HG03103 (cell line): Measurements from ENCODE around the gene C13orf46.

Experiments
- ATAC-seq: cut with Tn5 transposase; IDR thresholded peaks from one replicate; pipeline ENCODE4 v1.9.1; 2021; ENCODE audit warnings: low read depth; ENCODE audit not compliant: unreplicated experiment

C13orf46 gene

GRCh38 chr13:113972451-113973217, 1.2 kb downstream of the C13orf46 start:
- ATAC-seq, result no peak

- no peak for ATAC-seq
Observed at GRCh38 chr13:113971471-113972231, 2.2 kb downstream of the C13orf46 start.

DNA sequence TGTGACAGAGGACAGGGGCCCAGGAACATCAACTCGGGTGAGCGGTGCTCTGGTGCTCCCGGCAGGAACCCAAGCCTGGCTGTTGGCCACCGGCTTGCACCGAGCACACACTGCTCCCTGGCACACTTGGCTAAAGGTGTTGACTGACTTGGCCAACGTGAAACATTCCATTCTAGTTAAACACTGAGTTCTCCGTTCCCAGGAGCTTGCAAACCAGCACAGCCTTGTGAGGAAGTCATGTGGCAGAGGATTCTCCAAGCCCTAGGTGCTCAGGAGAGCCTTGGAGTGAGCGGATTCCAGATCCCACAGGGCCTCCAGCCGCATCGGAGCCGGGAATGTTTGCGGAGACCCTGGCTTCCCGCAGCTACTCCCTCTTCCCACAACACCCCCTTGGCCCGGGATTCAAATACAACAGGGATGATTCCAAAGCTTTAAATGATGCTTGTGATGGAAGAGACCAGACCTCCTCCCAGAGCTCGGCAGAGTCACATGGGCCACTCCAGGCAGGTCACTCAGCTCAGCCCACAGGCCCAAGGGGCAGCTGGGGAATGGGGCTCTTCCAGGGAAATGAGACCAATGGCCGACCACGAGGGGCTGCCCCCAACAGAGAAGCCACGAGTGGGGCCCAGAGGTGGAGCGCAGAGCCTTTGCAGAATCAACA, 2.9 kb downstream of the C13orf46 start:
- ATAC-seq, result no peak

DNA sequence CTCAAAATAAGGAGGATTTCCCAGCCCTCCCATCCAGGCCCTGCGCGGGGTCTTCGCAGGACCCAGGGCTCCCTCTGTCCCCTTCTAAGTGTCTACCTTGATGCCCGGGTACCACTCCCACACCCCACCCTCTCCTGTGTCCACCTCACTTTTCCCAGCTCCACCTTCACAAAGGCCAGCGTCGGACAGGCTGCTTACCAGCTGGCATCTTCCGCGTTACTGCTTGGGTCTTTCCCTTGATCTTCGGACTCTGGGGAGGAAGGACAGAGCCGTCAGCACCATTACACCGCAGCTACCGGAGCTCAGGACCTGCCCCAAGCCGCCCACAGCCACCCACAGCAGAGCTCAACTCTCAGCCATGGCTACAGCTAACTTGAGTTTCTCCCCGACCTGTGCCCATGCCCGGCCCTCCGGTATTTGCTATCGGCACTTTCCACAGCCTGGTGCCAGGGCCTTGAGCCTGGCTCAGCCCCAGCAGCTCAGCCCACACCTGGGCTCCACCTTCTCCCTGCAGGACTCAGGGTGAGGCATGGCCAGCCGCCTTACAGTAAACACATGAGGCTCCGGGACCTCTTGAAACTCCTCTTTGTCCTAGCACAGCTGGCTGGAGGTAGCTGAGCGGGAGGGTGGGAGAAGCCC, 3.8 kb downstream of the C13orf46 start:
- ATAC-seq, result no peak

DNA sequence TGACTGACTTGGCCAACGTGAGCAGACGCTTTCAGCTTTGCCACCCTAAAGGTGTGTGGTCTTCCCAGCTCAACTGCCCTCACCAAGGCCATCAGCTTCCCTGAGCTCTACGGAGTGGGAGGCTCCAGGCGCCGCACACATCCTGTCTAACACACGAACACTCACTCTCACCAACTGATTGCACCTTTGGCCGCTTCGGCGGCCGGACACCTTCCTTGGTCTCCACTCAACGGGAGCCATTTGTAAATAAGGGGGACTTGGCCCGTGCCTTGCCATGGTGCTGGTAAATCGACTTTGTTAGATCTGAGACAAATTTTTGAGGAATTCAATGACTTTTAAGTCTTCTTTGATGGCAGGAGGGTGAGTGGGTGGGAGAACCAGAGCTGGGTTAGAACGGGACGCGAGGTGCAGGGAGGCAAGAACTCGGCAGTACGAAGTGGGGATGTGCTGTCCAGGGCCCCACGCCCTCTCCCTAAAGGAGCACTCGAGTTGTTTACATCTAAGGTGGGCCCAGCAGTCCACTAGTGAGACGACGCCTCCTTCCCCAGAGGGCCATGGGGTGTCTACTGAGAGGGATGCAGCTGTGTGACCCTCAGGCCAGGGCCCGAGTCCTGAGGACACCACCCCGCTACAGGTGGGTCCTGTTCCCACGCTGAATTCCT, 4.4 kb downstream of the C13orf46 start:
- ATAC-seq, result no peak

GRCh38 chr13:113968463-113969310, 5.2 kb downstream of the C13orf46 start:
- no peak for ATAC-seq

DNA sequence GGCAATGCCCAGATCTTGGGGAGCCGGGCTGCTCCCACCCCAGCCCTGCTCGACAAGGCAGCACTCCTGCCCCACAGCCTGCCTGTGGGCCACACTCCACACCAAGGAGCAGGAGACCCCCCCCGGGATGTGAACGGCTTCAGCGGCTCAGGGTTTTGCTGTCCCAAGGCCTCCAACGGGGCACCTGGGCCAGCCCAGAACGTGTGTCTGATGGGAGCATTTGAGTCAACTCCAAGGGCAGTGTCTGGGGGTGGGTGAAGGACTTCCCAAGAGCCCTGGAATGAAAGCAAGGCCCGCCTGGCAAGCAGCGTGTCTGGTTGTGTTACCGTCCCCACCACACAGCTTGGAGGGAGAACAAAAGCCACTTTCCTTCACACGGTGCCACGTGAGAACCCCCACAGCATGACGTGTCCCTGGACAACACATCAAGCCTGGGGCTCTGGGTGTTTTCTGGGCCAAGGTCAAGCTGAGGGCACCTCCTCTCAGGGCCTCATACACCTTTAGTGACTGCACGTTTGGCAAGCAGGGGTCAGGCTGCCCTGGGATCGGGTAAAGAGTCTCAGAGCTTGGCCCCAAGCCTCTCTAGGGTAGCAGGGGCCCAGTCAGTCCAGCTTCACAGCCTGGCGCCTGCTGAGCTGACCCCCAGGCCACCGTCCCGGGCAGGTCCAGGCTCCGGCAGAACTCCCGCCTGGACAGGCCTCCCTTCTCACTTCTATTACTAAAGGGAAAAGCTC, 6.0 kb downstream of the C13orf46 start:
- no peak for ATAC-seq

DNA sequence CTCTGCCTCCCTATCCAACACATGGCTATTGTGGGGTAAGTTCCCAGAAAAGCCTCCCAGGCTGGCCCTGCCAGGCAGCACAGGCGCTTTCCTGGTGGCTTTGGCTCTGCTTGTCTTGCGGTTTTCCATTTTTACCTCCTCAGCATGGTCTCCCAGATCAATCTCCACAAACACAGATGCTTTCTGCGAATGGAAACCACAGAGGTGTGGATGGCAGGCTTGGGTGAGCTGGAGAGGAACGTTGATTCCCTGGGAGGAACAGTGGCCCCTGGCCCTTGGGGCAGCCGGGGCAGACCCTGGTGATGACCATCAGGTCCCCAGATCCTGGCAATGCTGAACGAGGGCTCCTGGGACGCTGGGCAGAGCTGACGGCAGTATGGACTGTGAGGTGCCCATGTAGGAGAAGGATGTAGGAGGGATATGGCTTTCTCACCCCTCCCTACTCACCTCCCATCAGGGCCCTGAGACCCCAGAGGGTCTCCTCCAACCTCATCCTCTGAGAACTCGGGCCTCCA, 6.6 kb downstream of the C13orf46 start:
- no peak for ATAC-seq

DNA sequence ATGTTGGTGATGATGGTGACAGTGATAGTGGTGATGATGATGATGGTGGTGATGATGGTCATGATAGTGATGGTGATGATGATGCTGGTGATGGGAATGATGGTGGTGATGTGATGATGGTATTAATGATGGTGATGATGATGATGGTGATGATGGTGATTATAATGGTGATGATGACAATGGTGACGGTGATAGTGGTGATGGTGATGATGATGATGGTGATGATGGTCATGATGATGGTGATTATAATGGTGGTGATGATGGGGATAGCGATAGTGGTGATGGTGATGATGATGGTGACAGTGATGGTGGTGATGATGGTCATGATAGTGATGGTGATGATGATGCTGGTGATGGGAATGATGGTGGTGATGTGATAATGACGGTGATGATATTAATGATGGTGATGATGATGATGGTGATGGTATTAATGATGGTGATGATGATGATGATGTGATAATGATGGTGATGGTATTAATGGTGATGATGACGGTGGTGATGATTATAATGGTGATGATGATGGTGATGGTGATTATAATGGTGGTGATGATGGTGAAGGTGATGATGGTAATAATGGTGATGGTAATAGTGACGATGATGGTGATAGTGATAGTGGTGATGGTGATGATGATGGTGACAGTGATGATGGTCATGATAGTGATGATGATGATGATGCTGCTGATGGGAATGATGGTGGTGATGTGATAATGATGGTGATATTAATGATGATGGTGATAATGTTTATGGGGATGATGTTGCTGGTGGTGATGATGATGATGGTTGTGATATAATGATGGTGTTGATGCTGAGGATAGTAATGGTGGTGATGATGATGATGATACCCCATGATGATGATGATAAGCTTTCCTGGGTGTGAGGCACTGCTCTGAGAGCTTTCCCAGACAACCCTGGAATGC, 7.7 kb downstream of the C13orf46 start:
- no peak for ATAC-seq

DNA sequence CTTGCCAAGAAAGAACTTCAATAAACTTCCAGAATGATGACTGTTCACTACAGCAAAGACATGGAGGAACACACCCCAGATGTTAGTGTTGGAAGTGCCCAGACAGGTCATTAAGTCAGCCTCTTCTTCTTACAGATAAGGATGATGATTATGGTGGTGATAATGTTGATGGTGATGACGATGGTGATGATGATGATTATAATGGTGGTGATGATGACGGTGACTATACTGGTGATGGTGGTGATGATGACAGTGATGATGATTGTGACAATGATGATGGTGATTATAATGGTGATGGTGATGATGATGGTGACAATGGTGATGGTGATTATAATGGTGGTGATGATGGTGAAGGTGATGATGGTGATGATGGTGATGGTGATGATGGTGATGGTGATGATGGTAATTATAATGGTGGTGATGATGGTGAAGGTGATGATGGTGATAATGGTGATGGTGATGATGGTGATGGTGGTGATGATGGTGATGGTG, 8.4 kb downstream of the C13orf46 start:
- ATAC-seq, result no peak

GRCh38 chr13:113964251-113964995, 9.5 kb downstream of the C13orf46 start:
- ATAC-seq, result no peak

GRCh38 chr13:113963376-113963775, 10.5 kb downstream of the C13orf46 start:
- ATAC-seq, result no peak

- no peak for ATAC-seq
Observed at GRCh38 chr13:113962975-113963374, 10.9 kb downstream of the C13orf46 start.

DNA sequence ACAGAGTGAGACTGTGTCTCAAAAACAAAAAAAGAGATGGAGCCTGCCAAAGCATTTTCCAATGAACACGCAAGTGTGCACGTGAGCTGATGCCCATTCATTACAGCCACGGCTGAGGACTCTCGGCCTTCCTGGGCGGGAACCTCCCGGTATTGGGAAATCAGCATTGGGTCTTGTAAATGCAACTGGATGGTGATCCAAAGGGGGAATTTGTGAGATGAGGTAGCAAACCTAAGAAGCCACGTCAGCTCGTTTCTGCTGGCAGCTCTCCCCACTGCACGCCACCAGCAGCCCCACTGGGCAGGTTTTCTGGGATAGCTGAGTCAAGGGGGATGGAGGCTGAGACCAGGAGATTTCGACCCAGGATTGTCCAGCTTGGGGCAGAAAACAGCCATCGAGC, 11.5 kb downstream of the C13orf46 start:
- ATAC-seq, result no peak

DNA sequence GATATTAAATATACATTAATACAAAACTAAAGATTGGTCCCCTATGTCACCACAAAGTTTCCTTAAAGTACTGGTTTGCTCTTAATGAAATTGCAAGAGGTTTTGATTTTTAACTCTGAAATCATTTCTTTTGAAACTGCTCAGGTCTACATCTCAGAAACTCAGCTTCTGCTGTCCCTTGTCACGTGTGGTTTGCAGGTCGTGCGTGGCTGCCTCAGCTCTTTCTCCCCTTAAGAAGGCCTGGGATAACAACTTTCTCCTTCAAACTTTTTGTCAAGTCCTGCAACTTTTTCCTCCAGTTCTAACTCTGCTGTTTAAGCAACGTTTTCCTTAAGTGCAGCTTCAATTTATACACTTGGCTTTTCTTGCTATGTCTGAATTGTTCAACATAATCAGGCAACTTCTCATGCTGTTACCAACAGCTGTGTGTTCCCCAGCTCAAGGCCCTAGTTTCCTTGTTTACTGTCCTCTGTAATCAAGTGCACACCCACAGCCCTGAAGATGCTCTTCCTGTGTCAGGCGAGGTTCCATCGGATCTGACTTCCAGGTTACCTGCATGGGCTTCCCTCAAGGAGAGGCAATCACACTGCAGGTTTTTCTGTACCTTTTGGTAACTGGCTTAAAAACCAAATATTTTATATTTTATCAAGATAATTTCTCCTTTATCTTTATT, 13.5 kb downstream of the C13orf46 start:
- no peak for ATAC-seq

- no peak for ATAC-seq
Observed at GRCh38 chr13:113959198-113959597, 14.7 kb downstream of the C13orf46 start.
